GM23248 (cell line): ENCODE data around the gene ROMO1. TPM values are rescaled to one million over a fixed set of nuclear protein-coding genes. Genes with fewer than 3 reads are reported as not detected.
A peak's percentile ranks its signal among the peaks of the same experiment; 100 is the strongest.

Source experiments
- DNase-seq: peaks from one replicate; pipeline ENCODE4 v3.0.0-alpha.2; 2015
- H2AFZ ChIP-seq: fragments of 200-600 bp; sonication (generic); 2 replicates; pipeline ENCODE4 v1.6.1; 2016; ENCODE audit warnings: antibody characterized with exemption
- H3F3A ChIP-seq: fragments of 200-600 bp; sonication (generic); 2 replicates; pipeline ENCODE4 v1.6.1; 2016; ENCODE audit warnings: mild to moderate bottlenecking, antibody characterized with exemption, mixed run types; ENCODE audit not compliant: insufficient read depth
- H3K27ac ChIP-seq: fragments of 200-600 bp; sonication (generic); 2 replicates; pipeline ENCODE4 v1.5.1; 2016; ENCODE audit warnings: mild to moderate bottlenecking
- H3K27me3 ChIP-seq: fragments of 200-600 bp; sonication (generic); replicated peaks from 2 replicates; pipeline ENCODE4 v1.6.1; 2016; ENCODE audit warnings: mild to moderate bottlenecking; ENCODE audit not compliant: insufficient read depth
- H3K36me3 ChIP-seq: fragments of 200-600 bp; sonication (generic); 2 replicates; pipeline ENCODE4 v1.6.1; 2016; ENCODE audit warnings: low read depth, mild to moderate bottlenecking
- H3K4me1 ChIP-seq: fragments of 200-600 bp; sonication (generic); 2 replicates; pipeline ENCODE4 v1.6.1; 2016; ENCODE audit warnings: mild to moderate bottlenecking; ENCODE audit not compliant: insufficient read depth
- H3K4me2 ChIP-seq: fragments of 200-600 bp; sonication (generic); one replicate; pipeline ENCODE4 v1.6.1; 2016; ENCODE audit warnings: mild to moderate bottlenecking; ENCODE audit not compliant: unreplicated experiment
- H3K4me3 ChIP-seq: fragments of 200-600 bp; sonication (generic); 2 replicates; pipeline ENCODE4 v1.5.1; 2016; ENCODE audit warnings: mild to moderate bottlenecking
- H3K79me2 ChIP-seq: fragments of 200-600 bp; sonication (generic); 2 replicates; pipeline ENCODE4 v1.6.1; 2016; ENCODE audit warnings: mild to moderate bottlenecking; ENCODE audit not compliant: insufficient read depth
- H3K9ac ChIP-seq: fragments of 200-600 bp; sonication (generic); 2 replicates; pipeline ENCODE4 v1.6.1; 2016; ENCODE audit warnings: mild to moderate bottlenecking
- H3K9me2 ChIP-seq: fragments of 200-600 bp; sonication (generic); 2 replicates; pipeline ENCODE4 v1.6.1; 2016; ENCODE audit warnings: mixed run types, mild to moderate bottlenecking, moderate library complexity; ENCODE audit not compliant: insufficient read depth
- H3K9me3 ChIP-seq: fragments of 200-600 bp; sonication (generic); one replicate; pipeline ENCODE4 v1.6.1; 2017; ENCODE audit warnings: low read depth
- H4K20me1 ChIP-seq: fragments of 200-600 bp; sonication (generic); 2 replicates; pipeline ENCODE4 v1.6.0; 2016; ENCODE audit not compliant: insufficient read depth
- EZH2 ChIP-seq: fragments of 200-600 bp; sonication (generic); IDR thresholded peaks from 2 replicates; pipeline ENCODE4 v1.6.1; 2018; ENCODE audit warnings: antibody characterized with exemption, mild to moderate bottlenecking; ENCODE audit not compliant: insufficient read depth, poor library complexity, severe bottlenecking
- EZH2phosphoT487 ChIP-seq: fragments of 200-600 bp; sonication (generic); IDR thresholded peaks from 2 replicates; pipeline ENCODE4 v1.6.1; 2018; ENCODE audit warnings: antibody characterized with exemption, moderate library complexity, mild to moderate bottlenecking, low read depth; ENCODE audit not compliant: insufficient read depth
- WGBS, 2 experiments: methylation state at CpG; one replicate each; pipeline ENCODE4 v1.1.6; 2015 to 2017; ENCODE audit warnings: low lambda C conversion rate in 2 of 2, low coverage in 1 of 2; ENCODE audit errors: missing lambda C conversion rate in 2 of 2; 5-methylcytosine and 5-hydroxymethylcytosine counted together
- in situ Hi-C: fragments of 300-500 bp; cut with MboI; formaldehyde crosslinking; loops from 2 replicates; pipeline ENCODE4 v1.15.0; 2020
- polyA plus RNA-seq: library from polyadenylated mRNA; unstranded; fragments of >200 nt; fragmentation: Nextera tagmentation; extraction: Ambion mirVana; gene quantifications from 2 replicates; pipeline ENCODE4 v1.2.1, GENCODE V29; 2016
- total RNA-seq: library from RNA; depleted of rRNA; stranded (reverse); fragments of >200 nt; shearing (Covaris generic); gene quantifications from 2 replicates; pipeline ENCODE4 v1.2.3, GENCODE V29; 2014

ROMO1 gene
- total and polyA plus RNA-seq, 2 experiments from 2014 or later: 311 to 543 TPM

DNA sequence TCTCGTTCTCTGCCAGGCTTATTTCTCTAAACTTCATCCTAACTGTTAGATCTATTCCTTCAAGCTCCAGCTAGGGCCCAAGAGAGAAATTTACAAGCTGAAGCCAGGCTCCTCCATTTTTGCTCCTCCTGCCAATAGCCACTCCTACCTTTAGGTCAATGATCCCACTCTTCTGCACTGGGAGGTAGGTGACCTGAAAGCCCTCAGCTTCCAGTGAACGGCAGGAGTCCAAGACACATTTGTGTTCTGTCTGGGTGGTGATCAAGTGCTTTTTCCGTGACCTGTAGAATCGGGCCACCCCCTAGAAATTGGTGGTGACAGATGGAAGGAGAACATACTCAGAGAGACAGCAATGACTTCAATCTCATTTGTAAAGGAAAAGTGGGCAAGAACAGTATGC, 8.9 kb upstream of the ROMO1 start:
- TF ChIP-seq EZH2 (no peak), EZH2phosphoT487 (no peak)
- no peaks in the 10 kb centered on the region for H3K27me3 ChIP-seq
- no peaks in the 10 kb centered on the region for H3F3A ChIP-seq
- no peak overlapping the region for H3K27ac ChIP-seq
- H4K20me1 ChIP-seq: no peaks in the 10 kb centered on the region
- 71 to 77% methylated on average over 4 of the region's 4 CpGs for WGBS, 2 experiments
- no peak for DNase-seq
- H3K4me3 ChIP-seq: no peak overlapping the region
- no peaks in the 10 kb centered on the region for H3K9me3 ChIP-seq
- H3K4me2 ChIP-seq: no peak overlapping the region
- in situ Hi-C loops: no loop called here
- H2AFZ ChIP-seq: no peak overlapping the region
- 0 out of 2 replicates have a peak, but pooled peaks cover 4% of the 10 kb centered on the region for H3K79me2 ChIP-seq
- H3K36me3 ChIP-seq: peaks cover 8% of the 10 kb centered on the region
- no peaks in the 10 kb centered on the region for H3K9me2 ChIP-seq
- H3K9ac ChIP-seq: no peak overlapping the region
- no peaks in the 10 kb centered on the region for H3K4me1 ChIP-seq

GRCh38 chr20:35695245-35695749, 3.9 kb upstream of the ROMO1 start:
- H3K4me1 ChIP-seq: peaks cover 8% of the 10 kb centered on the region
- peaks cover 9% of the 10 kb centered on the region for H3F3A ChIP-seq
- H3K4me2 ChIP-seq: no peak overlapping the region
- no peaks in the 10 kb centered on the region for H3K9me3 ChIP-seq
- no peak overlapping the region for H3K4me3 ChIP-seq
- in situ Hi-C loops: no loop called here
- 0 out of 2 replicates have a peak, but pooled peaks cover under 1% of the 10 kb centered on the region for H3K36me3 ChIP-seq
- DNase-seq: no peak
- no peak overlapping the region for H2AFZ ChIP-seq
- H3K9me2 ChIP-seq: no peaks in the 10 kb centered on the region
- no peak overlapping the region for H3K9ac ChIP-seq
- H3K79me2 ChIP-seq: peaks cover 38% of the 10 kb centered on the region
- no peaks in the 10 kb centered on the region for H3K27me3 ChIP-seq
- TF ChIP-seq EZH2phosphoT487 (no peak), EZH2 (no peak)
- WGBS, 2 experiments: 55 to 63% methylated on average over 2 of the region's 2 CpGs
- no peak overlapping the region for H3K27ac ChIP-seq
- no peaks in the 10 kb centered on the region for H4K20me1 ChIP-seq

- in situ Hi-C loops: no loop called here
- Histone ChIP-seq H3K9me3 (no peaks in the 10 kb centered on the region), H3K4me3 (no peak overlapping the region), H3F3A (peaks cover 16% of the 10 kb centered on the region), H3K4me1 (peaks cover 15% of the 10 kb centered on the region), H3K9me2 (no peaks in the 10 kb centered on the region), H2AFZ (no peak overlapping the region), H3K36me3 (no peaks in the 10 kb centered on the region; the same call in 1 of the 2 replicates), H3K4me2 (no peak overlapping the region), H4K20me1 (no peaks in the 10 kb centered on the region), H3K79me2 (peaks cover 45% of the 10 kb centered on the region), H3K27me3 (no peaks in the 10 kb centered on the region), H3K9ac (no peak overlapping the region), H3K27ac (no peak overlapping the region)
- 91 to 95% methylated on average over 4 of the region's 4 CpGs for WGBS, 2 experiments
- no peak for DNase-seq
- no peak for TF ChIP-seq EZH2phosphoT487
- no peak for TF ChIP-seq EZH2
Observed at GRCh38 chr20:35695978-35696377, 3.2 kb upstream of the ROMO1 start.

DNA sequence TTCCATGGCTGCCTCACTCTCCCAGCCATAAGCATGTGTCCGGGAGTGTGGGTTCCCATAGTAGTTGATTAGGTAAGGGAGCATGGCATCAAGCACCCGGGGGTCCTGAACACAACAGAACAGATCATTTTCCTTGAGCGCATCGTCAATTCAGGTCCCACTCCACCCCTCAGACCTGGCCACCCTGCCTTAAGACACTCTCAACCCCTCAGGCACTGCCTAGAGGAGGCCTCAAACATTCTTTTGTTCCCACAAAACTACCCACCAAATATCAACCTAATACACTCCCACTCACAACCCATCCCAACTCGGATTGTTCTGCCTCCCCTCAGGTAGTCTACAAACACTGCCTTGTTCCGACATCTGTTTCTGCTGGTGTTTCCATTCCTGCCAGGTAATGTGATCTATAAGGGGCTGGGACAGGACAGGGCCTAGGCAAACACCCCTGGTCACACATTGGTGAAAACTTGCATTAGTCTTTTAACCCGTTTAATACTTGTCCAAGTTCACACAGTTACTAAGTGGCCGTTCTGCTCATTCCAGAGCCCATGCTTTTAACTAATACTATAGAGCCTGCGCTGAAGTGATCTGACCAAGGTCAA, 1.4 kb upstream of the ROMO1 start:
- Histone ChIP-seq H3K27ac (no peak overlapping the region), H3K79me2 (peaks cover 62% of the 10 kb centered on the region), H3K9me3 (no peaks in the 10 kb centered on the region), H3K4me2 (peak overlapping the region; percentile 93), H3F3A (peaks cover 34% of the 10 kb centered on the region), H2AFZ (peak overlapping the region; percentile 84), H3K36me3 (peaks cover 10% of the 10 kb centered on the region), H3K27me3 (no peaks in the 10 kb centered on the region), H3K9me2 (no peaks in the 10 kb centered on the region), H3K4me3 (peak overlapping the region; percentile 94), H3K9ac (peak overlapping the region; percentile 96), H4K20me1 (no peaks in the 10 kb centered on the region), H3K4me1 (peaks cover 30% of the 10 kb centered on the region)
- in situ Hi-C loops: no loop called here
- WGBS, 2 experiments: 67 to 69% methylated on average over 9 of the region's 9 CpGs
- DNase-seq: no peak
- no peak for TF ChIP-seq EZH2phosphoT487
- no peak for TF ChIP-seq EZH2
